Ascending aorta (tissue), 2 donors: ENCODE data around the gene PLXNA2. TPM values are rescaled to one million over a fixed set of nuclear protein-coding genes. Genes with fewer than 3 reads are reported as not detected.

Experiments
- DNase-seq, 2 donors: peaks; one replicate each; pipeline ENCODE4 v3.0.0-alpha.2; 2019; ENCODE audit warnings: low spot score in 2 of 2
- H3K27ac ChIP-seq, 2 donors: fragments of 200-600 bp; sonication (generic); one replicate each; pipeline ENCODE4 v1.5.1; 2016 to 2017; ENCODE audit warnings: mild to moderate bottlenecking in 1 of 2
- H3K27me3 ChIP-seq: fragments of 200-600 bp; sonication (generic); one replicate; pipeline ENCODE4 v1.5.1; 2017
- H3K36me3 ChIP-seq, 2 donors: fragments of 200-600 bp; sonication (generic); one replicate each; pipeline ENCODE4 v1.5.1; 2016
- H3K4me1 ChIP-seq, 2 donors: fragments of 200-600 bp; sonication (generic); one replicate each; pipeline ENCODE4 v1.5.1; 2016 to 2017; ENCODE audit warnings: mild to moderate bottlenecking in 1 of 2
- H3K4me3 ChIP-seq, 2 donors: fragments of 200-600 bp; sonication (generic); one replicate each; pipeline ENCODE4 v1.5.1; 2016 to 2017; ENCODE audit warnings: mild to moderate bottlenecking in 1 of 2
- H3K9me3 ChIP-seq, 2 donors: fragments of 200-600 bp; sonication (generic); one replicate each; pipeline ENCODE4 v1.5.1; 2016
- CTCF ChIP-seq, 3 experiments: fragments of 200-600 bp in 2 of 3; fragments of 450-650 bp in 1 of 3; sonication (generic) in 2 of 3; IDR thresholded peaks; one replicate each; pipeline ENCODE4 v1.5.1; 2016 to 2019; ENCODE audit warnings: antibody characterized with exemption in 3 of 3, mild to moderate bottlenecking in 1 of 3, moderate library complexity in 1 of 3
- intact Hi-C: fragments of 100-400 bp; cut with DNase I; formaldehyde crosslinking; loops from one replicate; pipeline ENCODE4 v1.15.1; 2023
- total RNA-seq: library from RNA; depleted of rRNA; stranded (reverse); fragments of >200 nt; gene quantifications from one replicate; pipeline ENCODE4 v1.1.0, GENCODE V29; 2016

PLXNA2 gene
- total RNA-seq, 1 donor from 2014 or later = 33.0 TPM

DNA sequence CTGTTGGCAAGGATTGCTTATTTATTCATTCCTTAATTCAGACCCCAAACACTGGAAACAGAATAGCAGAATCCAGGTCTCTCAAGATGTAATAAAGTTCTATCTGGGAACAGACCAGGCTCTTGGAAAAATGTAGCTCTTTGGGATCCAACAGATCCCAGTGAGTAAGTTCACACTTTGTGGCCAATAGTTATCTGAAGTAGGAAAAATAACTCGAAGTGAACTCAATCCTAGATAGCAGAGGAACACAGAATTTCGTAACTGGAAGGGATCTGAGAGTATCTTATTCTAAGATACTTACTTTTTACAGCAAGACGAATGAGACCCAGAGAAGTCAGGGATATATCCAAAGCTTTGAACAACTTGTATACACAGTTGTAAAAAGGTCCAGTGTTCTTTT, 182.6 kb downstream of the PLXNA2 start:
- no peak for DNase-seq
- Histone ChIP-seq H3K36me3 (peaks cover 1 to 50% of the 10 kb centered on the region in 2 donors), H3K27me3 (no peaks in the 10 kb centered on the region), H3K9me3 (no peaks in the 10 kb centered on the region), H3K4me1 (no peaks in the 10 kb centered on the region), H3K27ac (no peak overlapping the region), H3K4me3 (no peak overlapping the region)
- TF ChIP-seq CTCF (IDR thresholded peaks at IDR 0.05) = no peak
- intact Hi-C loops = no loop called here

GRCh38 chr1:208061118-208061517, 183.1 kb downstream of the PLXNA2 start:
- no peak for TF ChIP-seq CTCF (IDR thresholded peaks at IDR 0.05)
- DNase-seq = no peak
- intact Hi-C loops = no loop called here
- Histone ChIP-seq H3K9me3 (no peaks in the 10 kb centered on the region), H3K36me3 (peaks cover 6 to 48% of the 10 kb centered on the region in 2 donors), H3K27me3 (no peaks in the 10 kb centered on the region), H3K4me1 (no peaks in the 10 kb centered on the region), H3K4me3 (no peak overlapping the region), H3K27ac (no peak overlapping the region)

DNA sequence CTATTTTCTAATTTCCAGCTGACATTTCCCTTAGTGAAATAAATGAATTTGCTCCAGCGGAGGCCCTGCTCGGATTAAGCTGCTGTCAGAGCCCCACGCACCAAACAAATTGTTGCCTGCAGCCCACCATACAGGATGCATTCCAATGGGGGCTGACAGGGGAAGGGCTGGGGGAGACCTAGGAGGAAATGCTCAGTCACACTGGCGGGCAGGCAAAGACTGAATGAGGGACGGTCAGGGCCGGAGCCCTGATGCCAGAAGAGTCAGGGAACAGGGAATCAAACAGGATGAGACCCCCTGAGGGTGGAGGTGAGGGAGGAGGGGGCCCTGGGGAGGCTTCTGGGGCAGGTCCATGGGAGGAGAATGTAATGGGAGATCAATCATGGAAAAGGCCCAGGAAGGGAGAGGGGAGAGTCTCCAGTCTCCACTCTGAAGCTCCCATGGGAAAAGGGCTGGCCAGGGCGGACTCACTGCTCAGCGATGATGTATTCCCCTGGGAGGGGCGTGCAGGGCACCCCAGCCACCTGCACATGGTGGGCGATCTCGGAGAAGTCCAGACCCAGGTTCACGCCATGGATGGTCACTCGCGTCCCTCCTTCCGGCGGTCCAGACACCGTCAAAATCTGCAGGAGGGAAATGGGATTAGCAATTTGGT, 183.8 kb downstream of the PLXNA2 start:
- Histone ChIP-seq H3K4me1 (no peaks in the 10 kb centered on the region), H3K4me3 (no peak overlapping the region), H3K27ac (no peak overlapping the region), H3K27me3 (no peaks in the 10 kb centered on the region), H3K9me3 (no peaks in the 10 kb centered on the region), H3K36me3 (peaks cover 7 to 47% of the 10 kb centered on the region in 2 donors)
- TF ChIP-seq CTCF (IDR thresholded peaks at IDR 0.05) = no peak
- intact Hi-C loops = no loop called here
- DNase-seq = no peak

DNA sequence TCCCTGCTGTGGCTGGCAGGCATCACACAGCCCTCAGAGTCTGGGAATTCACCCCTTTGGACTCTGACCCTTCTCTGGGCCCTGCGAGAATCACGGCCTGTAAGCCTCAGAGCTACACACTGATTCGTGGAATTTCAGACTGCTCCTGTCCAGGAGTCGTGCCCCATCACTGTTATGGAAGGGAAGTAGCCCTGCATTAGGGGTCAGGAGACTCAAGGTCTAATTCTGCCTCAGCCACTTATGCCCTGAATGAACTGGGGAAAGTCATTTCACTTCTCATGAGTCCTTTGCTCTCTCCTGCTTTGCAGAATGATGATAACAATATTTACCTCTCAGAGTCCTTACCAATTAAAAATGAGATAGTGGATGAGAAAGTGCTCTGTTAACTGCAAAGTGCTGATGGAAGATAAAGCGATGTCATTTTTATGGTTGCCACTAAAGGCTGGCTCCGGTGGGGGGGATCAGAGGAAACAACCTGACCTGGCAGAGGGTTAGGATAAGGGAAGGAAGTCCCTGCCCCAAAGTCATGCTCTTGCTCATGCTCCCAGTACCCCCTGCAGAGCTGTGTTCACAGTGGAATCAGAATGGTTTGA, 184.7 kb downstream of the PLXNA2 start:
- Histone ChIP-seq H3K4me3 (no peak overlapping the region), H3K4me1 (no peaks in the 10 kb centered on the region), H3K27me3 (no peaks in the 10 kb centered on the region), H3K36me3 (peaks cover 7 to 47% of the 10 kb centered on the region in 2 donors), H3K9me3 (no peaks in the 10 kb centered on the region), H3K27ac (no peak overlapping the region)
- TF ChIP-seq CTCF (IDR thresholded peaks at IDR 0.05) = no peak
- DNase-seq = no peak
- intact Hi-C loops = no loop called here

- intact Hi-C loops = no loop called here
- no peaks in the 10 kb centered on the region for H3K4me1 ChIP-seq
- no peaks in the 10 kb centered on the region for H3K27me3 ChIP-seq
- no peak overlapping the region for H3K4me3 ChIP-seq
- no peak overlapping the region for H3K27ac ChIP-seq
- DNase-seq = no peak
- no peaks in the 10 kb centered on the region for H3K9me3 ChIP-seq
- TF ChIP-seq CTCF (IDR thresholded peaks at IDR 0.05) = no peak
- peaks cover 7 to 53% of the 10 kb centered on the region in 2 donors for H3K36me3 ChIP-seq
These were observed 185.4 kb downstream of the PLXNA2 start for GRCh38 chr1:208058756-208059155.
